ENCODE measurements around the gene SSR2.

Gene SSR2

GRCh38 chr1:156065212-156065611 is 44.5 kb upstream of the SSR2 start:
- no peaks in the 10 kb centered on the region for H3K9me3 ChIP-seq
- no peak for TF ChIP-seq CTCF (IDR thresholded peaks at IDR 0.05; ENCODE audit: low read depth, low read length)
- 0 out of 2 replicates have a peak, but pooled peaks cover 3% of the 10 kb centered on the region for H3K4me1 ChIP-seq
- no peak for DNase-seq
- H3K4me3 ChIP-seq (ENCODE audit: low read depth, low read length): no peak overlapping the region
- H3K36me3 ChIP-seq: no peaks in the 10 kb centered on the region
- H3K27me3 ChIP-seq: no peaks in the 10 kb centered on the region

GRCh38 chr1:156064615-156065014 is 43.9 kb upstream of the SSR2 start:
- TF ChIP-seq CTCF (IDR thresholded peaks at IDR 0.05; ENCODE audit: low read depth, low read length): no peak
- no peaks in the 10 kb centered on the region for H3K9me3 ChIP-seq
- H3K4me3 ChIP-seq (ENCODE audit: low read depth, low read length): no peak overlapping the region
- 0 out of 2 replicates have a peak, but pooled peaks cover 3% of the 10 kb centered on the region for H3K4me1 ChIP-seq
- H3K36me3 ChIP-seq: no peaks in the 10 kb centered on the region
- DNase-seq: no peak
- H3K27me3 ChIP-seq: no peaks in the 10 kb centered on the region

- no peaks in the 10 kb centered on the region for H3K27me3 ChIP-seq
- H3K9me3 ChIP-seq: no peaks in the 10 kb centered on the region
- no peak for TF ChIP-seq CTCF (IDR thresholded peaks at IDR 0.05; ENCODE audit: low read depth, low read length)
- no peak for DNase-seq
- H3K4me3 ChIP-seq (ENCODE audit: low read depth, low read length): no peak overlapping the region
- H3K4me1 ChIP-seq: 0 out of 2 replicates have a peak, but pooled peaks cover 3% of the 10 kb centered on the region
- no peaks in the 10 kb centered on the region for H3K36me3 ChIP-seq
These were observed 43.2 kb upstream of the SSR2 start for GRCh38 chr1:156063997-156064285.

- Histone ChIP-seq H3K9me3 (no peaks in the 10 kb centered on the region), H3K27me3 (no peaks in the 10 kb centered on the region), H3K4me3 (ENCODE audit: low read depth, low read length) (no peak overlapping the region), H3K4me1 (0 out of 2 replicates have a peak, but pooled peaks cover 3% of the 10 kb centered on the region), H3K36me3 (no peaks in the 10 kb centered on the region)
- no peak for DNase-seq
- no peak for TF ChIP-seq CTCF (IDR thresholded peaks at IDR 0.05; ENCODE audit: low read depth, low read length)
These were observed 41.4 kb upstream of the SSR2 start for GRCh38 chr1:156062189-156062588.

- Histone ChIP-seq H3K4me3 (ENCODE audit: low read depth, low read length) (no peak within 1 kb of the TSS), H3K4me1 (no peaks in the 10 kb centered on the region), H3K36me3 (no peaks in the 10 kb centered on the region), H3K9me3 (no peaks in the 10 kb centered on the region), H3K27me3 (no peaks in the 10 kb centered on the region)
- no peak for TF ChIP-seq CTCF (IDR thresholded peaks at IDR 0.05; ENCODE audit: low read depth, low read length)
- DNase-seq: no peak
These were observed 40.3 kb upstream of the SSR2 start, which contains the start of gene RAB25 for GRCh38 chr1:156060937-156061636. RAB25 (plus strand) TSS chr1:156061160; CDS start chr1:156061401, 241 bp downstream.

GRCh38 chr1:156056326-156056849 is 35.6 kb upstream of the SSR2 start:
- no peaks in the 10 kb centered on the region for H3K4me1 ChIP-seq
- H3K9me3 ChIP-seq: no peaks in the 10 kb centered on the region
- TF ChIP-seq CTCF (IDR thresholded peaks at IDR 0.05; ENCODE audit: low read depth, low read length): no peak
- no peaks in the 10 kb centered on the region for H3K27me3 ChIP-seq
- no peak for DNase-seq
- H3K4me3 ChIP-seq (ENCODE audit: low read depth, low read length): no peak overlapping the region
- H3K36me3 ChIP-seq: no peaks in the 10 kb centered on the region

Measured in BE2C (cell line).